A549 (cell line): ENCODE measurements around the gene PAQR8.

Experiments used
- CHD4 ChIP-seq: fragments of 200-600 bp; sonication (generic); IDR thresholded peaks from 2 replicates; pipeline ENCODE4 v1.6.1; 2016; ENCODE audit warnings: antibody characterized with exemption, mild to moderate bottlenecking, borderline replicate concordance
- MAZ ChIP-seq: fragments of 150-350 bp; IDR thresholded peaks from 2 replicates; pipeline ENCODE4 v1.6.1; 2014; ENCODE audit warnings: antibody characterized with exemption, low read depth, low read length, borderline replicate concordance
- POLR2AphosphoS2 ChIP-seq: conservative IDR thresholded peaks from 2 replicates; pipeline ENCODE4 v1.6.1; 2012; ENCODE audit warnings: low read length, improper control_type of control experiment, inconsistent platforms
- SMC3 ChIP-seq: fragments of >200 bp; sonication (Bioruptor Twin); formaldehyde crosslinking; IDR thresholded peaks from 3 replicates; pipeline ENCODE4 v1.6.1; 2018; ENCODE audit warnings: inconsistent platforms
- TF ChIP-seq, protein P1 (sequence below): fragments of >200 bp; sonication (Bioruptor Twin); formaldehyde crosslinking; IDR thresholded peaks from 3 replicates; pipeline ENCODE4 v1.5.1; 2016
- TF ChIP-seq, protein P2 (sequence below): fragments of 150-350 bp; IDR thresholded peaks from 2 replicates; pipeline ENCODE4 v1.6.1; 2014; ENCODE audit warnings: low read depth, mild to moderate bottlenecking, low read length

DNA sequence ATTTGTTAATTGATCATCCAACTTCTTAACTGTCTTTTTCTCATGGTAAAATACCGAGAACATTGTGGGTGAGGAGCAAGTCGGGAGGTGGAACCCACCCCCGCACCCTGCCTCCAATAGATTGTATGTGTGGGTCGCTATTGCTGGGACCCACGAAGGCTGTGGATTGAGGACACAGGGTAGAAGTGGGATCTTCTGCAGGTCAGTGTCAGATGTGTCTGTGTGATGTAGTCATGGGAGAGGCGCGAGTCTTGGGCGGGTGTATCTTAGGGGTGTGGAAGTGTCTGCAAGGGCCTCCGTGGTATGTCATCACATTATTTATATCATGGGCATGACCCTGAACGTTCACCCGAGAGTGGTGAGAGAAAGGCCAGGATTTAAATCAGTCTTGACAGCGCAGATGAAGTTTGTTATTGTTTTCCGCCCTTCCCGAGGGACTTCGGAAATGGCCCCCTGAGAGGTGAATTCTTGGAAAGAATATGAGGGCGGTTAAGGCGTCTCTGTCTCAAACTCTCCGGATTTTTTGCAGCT lies 472 bp upstream of the PAQR8 start:
- TF ChIP-seq SMC3 (no peak), CHD4 (no peak), MAZ (no peak), POLR2AphosphoS2 (no peak)
- TF ChIP-seq, protein P1, sequence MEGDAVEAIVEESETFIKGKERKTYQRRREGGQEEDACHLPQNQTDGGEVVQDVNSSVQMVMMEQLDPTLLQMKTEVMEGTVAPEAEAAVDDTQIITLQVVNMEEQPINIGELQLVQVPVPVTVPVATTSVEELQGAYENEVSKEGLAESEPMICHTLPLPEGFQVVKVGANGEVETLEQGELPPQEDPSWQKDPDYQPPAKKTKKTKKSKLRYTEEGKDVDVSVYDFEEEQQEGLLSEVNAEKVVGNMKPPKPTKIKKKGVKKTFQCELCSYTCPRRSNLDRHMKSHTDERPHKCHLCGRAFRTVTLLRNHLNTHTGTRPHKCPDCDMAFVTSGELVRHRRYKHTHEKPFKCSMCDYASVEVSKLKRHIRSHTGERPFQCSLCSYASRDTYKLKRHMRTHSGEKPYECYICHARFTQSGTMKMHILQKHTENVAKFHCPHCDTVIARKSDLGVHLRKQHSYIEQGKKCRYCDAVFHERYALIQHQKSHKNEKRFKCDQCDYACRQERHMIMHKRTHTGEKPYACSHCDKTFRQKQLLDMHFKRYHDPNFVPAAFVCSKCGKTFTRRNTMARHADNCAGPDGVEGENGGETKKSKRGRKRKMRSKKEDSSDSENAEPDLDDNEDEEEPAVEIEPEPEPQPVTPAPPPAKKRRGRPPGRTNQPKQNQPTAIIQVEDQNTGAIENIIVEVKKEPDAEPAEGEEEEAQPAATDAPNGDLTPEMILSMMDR, result no peak
- TF ChIP-seq, protein P2, sequence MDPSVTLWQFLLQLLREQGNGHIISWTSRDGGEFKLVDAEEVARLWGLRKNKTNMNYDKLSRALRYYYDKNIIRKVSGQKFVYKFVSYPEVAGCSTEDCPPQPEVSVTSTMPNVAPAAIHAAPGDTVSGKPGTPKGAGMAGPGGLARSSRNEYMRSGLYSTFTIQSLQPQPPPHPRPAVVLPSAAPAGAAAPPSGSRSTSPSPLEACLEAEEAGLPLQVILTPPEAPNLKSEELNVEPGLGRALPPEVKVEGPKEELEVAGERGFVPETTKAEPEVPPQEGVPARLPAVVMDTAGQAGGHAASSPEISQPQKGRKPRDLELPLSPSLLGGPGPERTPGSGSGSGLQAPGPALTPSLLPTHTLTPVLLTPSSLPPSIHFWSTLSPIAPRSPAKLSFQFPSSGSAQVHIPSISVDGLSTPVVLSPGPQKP, result no peak
